OCI-LY7 (cell line): ENCODE measurements around the gene SCYL2. TPM values are rescaled to one million over a fixed set of nuclear protein-coding genes. Genes with fewer than 3 reads are reported as not detected.
"Not testable (repeated sequence)": the region's sequence is repeated elsewhere in the genome, so short reads cannot be mapped to it uniquely, and the experiment has no call there.

Experiments
- BruUV-seq: library from RNA; stranded (reverse); fragments of 400-500 nt; replicated peaks from 2 replicates; lab custom pipeline; 2021; lab: Mats Ljungman, UMichigan
- CTCF ChIA-PET: fragments of 300-600 bp; sonication (Branson Sonifier 250); formaldehyde crosslinking; loops from one replicate; lab custom pipeline; 2022; ENCODE audit warnings: antibody characterized with exemption; ENCODE audit not compliant: unreplicated experiment; lab: Charles Lee
- POLR2A ChIA-PET: fragments of 300-600 bp; sonication (Branson Sonifier 250); formaldehyde crosslinking; loops from one replicate; lab custom pipeline; 2022; ENCODE audit warnings: antibody characterized with exemption; lab: Charles Lee
- DNase-seq: peaks from one replicate; pipeline ENCODE4 v3.0.0-alpha.2; 2015; ENCODE audit warnings: low spot score
- H2AFZ ChIP-seq: fragments of 200-600 bp; sonication (generic), shearing (Covaris generic); 2 replicates; pipeline ENCODE4 v1.6.1; 2014; ENCODE audit warnings: mild to moderate bottlenecking, antibody characterized with exemption, low read length, moderate library complexity
- H3K27ac ChIP-seq: fragments of 200-600 bp; sonication (generic); 2 replicates; pipeline ENCODE4 v1.5.1; 2014; ENCODE audit warnings: mixed run types, low read depth, mild to moderate bottlenecking, moderate library complexity, low read length, inconsistent platforms; ENCODE audit not compliant: poor library complexity, severe bottlenecking
- H3K36me3 ChIP-seq: fragments of 200-600 bp; sonication (generic); 2 replicates; pipeline ENCODE4 v1.6.1; 2014; ENCODE audit warnings: mild to moderate bottlenecking, antibody characterized with exemption, low read length, moderate library complexity, mixed read lengths; ENCODE audit not compliant: insufficient read depth
- H3K4me1 ChIP-seq: fragments of 200-600 bp; sonication (generic); 2 replicates; pipeline ENCODE4 v1.5.1; 2014; ENCODE audit warnings: mild to moderate bottlenecking, low read length; ENCODE audit not compliant: insufficient read depth, poor library complexity, severe bottlenecking
- H3K4me2 ChIP-seq: fragments of 200-600 bp; sonication (generic); 2 replicates; pipeline ENCODE4 v1.6.1; 2014; ENCODE audit warnings: mild to moderate bottlenecking, low read length
- H3K4me3 ChIP-seq: fragments of 200-600 bp; sonication (generic); 2 replicates; pipeline ENCODE4 v1.5.1; 2014; ENCODE audit warnings: mild to moderate bottlenecking, low read depth, low read length; ENCODE audit not compliant: poor library complexity, severe bottlenecking
- H3K79me2 ChIP-seq: fragments of 200-600 bp; sonication (generic); 2 replicates; pipeline ENCODE4 v1.6.1; 2016; ENCODE audit warnings: low read depth, mild to moderate bottlenecking, low read length, moderate library complexity, mixed read lengths; ENCODE audit not compliant: insufficient read depth
- H3K9me2 ChIP-seq: fragments of 200-600 bp; sonication (generic); 2 replicates; pipeline ENCODE4 v1.6.1; 2016; ENCODE audit warnings: mild to moderate bottlenecking, low read length, mixed read lengths; ENCODE audit not compliant: insufficient read depth
- H3K9me3 ChIP-seq: fragments of 200-600 bp; sonication (generic); 2 replicates; pipeline ENCODE4 v1.6.1; 2014; ENCODE audit warnings: mild to moderate bottlenecking, mixed run types, low read length, mixed read lengths
- H4K20me1 ChIP-seq: fragments of 200-600 bp; sonication (generic); 2 replicates; pipeline ENCODE4 v1.6.1; 2014; ENCODE audit warnings: mild to moderate bottlenecking, antibody characterized with exemption, low read length, moderate library complexity, mixed read lengths; ENCODE audit not compliant: insufficient read depth
- CTCF ChIP-seq: fragments of 200-600 bp; sonication (generic); conservative IDR thresholded peaks from 2 replicates; pipeline ENCODE4 v1.5.1; 2014; ENCODE audit warnings: mild to moderate bottlenecking, antibody characterized with exemption, low read length, moderate library complexity, mixed read lengths
- EZH2phosphoT487 ChIP-seq: fragments of 200-600 bp; sonication (generic); IDR thresholded peaks from 2 replicates; pipeline ENCODE4 v1.6.1; 2018; ENCODE audit warnings: low read depth, borderline replicate concordance, mild to moderate bottlenecking, mixed run types, antibody characterized with exemption, low read length, moderate library complexity, mixed read lengths
- intact Hi-C: fragments of 100-400 bp; cut with micrococcal nuclease; formaldehyde crosslinking; loops from one replicate; pipeline ENCODE4 v1.10.0; 2022; ENCODE audit not compliant: unreplicated experiment
- total RNA-seq, 2 experiments: library from RNA; depleted of rRNA in 1 of 2; stranded (reverse); fragments of >200 nt in 1 of 2; shearing (Covaris generic) in 1 of 2; gene quantifications; 2 replicates each; pipeline ENCODE4 v1.2.3, GENCODE V29; 2014 to 2022

SCYL2 gene
- total RNA-seq, 2 experiments from 2014 or later, result 13.9 to 30.7 TPM

- H3K9me2 ChIP-seq, result no peaks in the 10 kb centered on the region
- peaks cover 6% of the 10 kb centered on the region; the same call in 1 of the 2 replicates for H3K9me3 ChIP-seq
- H3K79me2 ChIP-seq, result no peaks in the 10 kb centered on the region
- no peak overlapping the region for H2AFZ ChIP-seq
- peaks cover 35% of the 10 kb centered on the region for H3K36me3 ChIP-seq
- TF ChIP-seq EZH2phosphoT487 (no peak), CTCF (no peak)
- DNase-seq, result no peak
- ChIA-PET POLR2A (interaction anchor here (0.8 kb wide), 1 partner anchor 41 kb away, joined by 3 read pairs; no protein-coding TSS in a partner anchor), CTCF (no interaction called here)
- BruUV-seq, result no TSS peak
- H3K27ac ChIP-seq, result no peak overlapping the region
- intact Hi-C loops, result no loop called here
- no peaks in the 10 kb centered on the region for H4K20me1 ChIP-seq
- no peak overlapping the region for H3K4me2 ChIP-seq
- no peaks in the 10 kb centered on the region for H3K4me1 ChIP-seq
- H3K4me3 ChIP-seq, result no peak overlapping the region
Measured at GRCh38 chr12:100295764-100296555, 29.0 kb downstream of the SCYL2 start.

GRCh38 chr12:100302081-100302480, 35.1 kb downstream of the SCYL2 start:
- intact Hi-C loops, result no loop called here
- H3K9me3 ChIP-seq, result peaks cover 8% of the 10 kb centered on the region; the same call in 1 of the 2 replicates
- ChIA-PET POLR2A (no interaction called here), CTCF (no interaction called here)
- no peaks in the 10 kb centered on the region for H3K79me2 ChIP-seq
- no peaks in the 10 kb centered on the region for H4K20me1 ChIP-seq
- no peak overlapping the region for H2AFZ ChIP-seq
- H3K4me3 ChIP-seq, result no peak overlapping the region
- no peak overlapping the region for H3K4me2 ChIP-seq
- peaks cover 45% of the 10 kb centered on the region for H3K36me3 ChIP-seq
- TF ChIP-seq EZH2phosphoT487 (no peak), CTCF (no peak)
- BruUV-seq, result no TSS peak
- no peak overlapping the region for H3K27ac ChIP-seq
- no peaks in the 10 kb centered on the region for H3K4me1 ChIP-seq
- DNase-seq, result no peak
- H3K9me2 ChIP-seq, result no peaks in the 10 kb centered on the region

- BruUV-seq, result no TSS peak
- H3K27ac ChIP-seq, result no peak overlapping the region
- H3K9me2 ChIP-seq, result no peaks in the 10 kb centered on the region
- no peak overlapping the region for H3K4me2 ChIP-seq
- H2AFZ ChIP-seq, result no peak overlapping the region
- DNase-seq, result no peak
- no peak for TF ChIP-seq CTCF
- TF ChIP-seq EZH2phosphoT487, result no peak
- no peaks in the 10 kb centered on the region for H3K79me2 ChIP-seq
- ChIA-PET POLR2A (interaction anchor here (1.0 kb wide), 1 partner anchor 37 kb away, joined by 3 read pairs; the partner anchor contains the start of gene DEPDC4), CTCF (no interaction called here)
- no peak overlapping the region for H3K4me3 ChIP-seq
- peaks cover 8% of the 10 kb centered on the region; the same call in 1 of the 2 replicates for H3K9me3 ChIP-seq
- H4K20me1 ChIP-seq, result no peaks in the 10 kb centered on the region
- intact Hi-C loops, result no loop called here
- H3K4me1 ChIP-seq, result no peaks in the 10 kb centered on the region
- peaks cover 39% of the 10 kb centered on the region for H3K36me3 ChIP-seq
Measured at GRCh38 chr12:100303831-100304230, 36.9 kb downstream of the SCYL2 start.

GRCh38 chr12:100304334-100304733, 37.4 kb downstream of the SCYL2 start:
- POLR2A ChIA-PET, result interaction anchor here (1.0 kb wide), 1 partner anchor 38 kb away, joined by 3 read pairs; the partner anchor contains the start of gene DEPDC4
- H3K4me1 ChIP-seq, H2AFZ ChIP-seq, H3K27ac ChIP-seq, intact Hi-C loops, H3K4me3 ChIP-seq, H3K9me3 ChIP-seq, BruUV-seq, H3K9me2 ChIP-seq, DNase-seq, CTCF ChIA-PET, H4K20me1 ChIP-seq, H3K79me2 ChIP-seq, H3K4me2 ChIP-seq: not testable (repeated sequence)
- H3K36me3 ChIP-seq, result peaks cover 34% of the 10 kb centered on the region
